Glomerular visceral epithelial cell (primary cell): ENCODE results near the gene PES1.
A peak's percentile ranks its signal among the peaks of the same experiment; 100 is the strongest.
"Not testable (repeated sequence)": the region's sequence is repeated elsewhere in the genome, so short reads cannot be mapped to it uniquely, and the experiment has no call there.

ENCODE experiments used
- DNase-seq: peaks from one replicate; pipeline ENCODE4 v3.0.0-alpha.2; 2016; ENCODE audit errors: extremely low spot score

Gene PES1

GRCh38 chr22:30575859-30576258 lies 15.9 kb downstream of the PES1 start:
- no peak for DNase-seq

GRCh38 chr22:30574997-30575671 lies 16.6 kb downstream of the PES1 start:
- no peak for DNase-seq

GRCh38 chr22:30574095-30574981 lies 17.4 kb downstream of the PES1 start, which contains the start of gene GAL3ST1:
TSS of gene GAL3ST1 (minus strand) at chr22:30574665. CDS start at chr22:30557392, 17,273 bp downstream.
- peak; percentile 45 for DNase-seq

- no peak for DNase-seq
These were observed 18.1 kb downstream of the PES1 start for GRCh38 chr22:30573594-30574094.

GRCh38 chr22:30572840-30573593 lies 18.7 kb downstream of the PES1 start:
- peak; percentile 32 for DNase-seq

GRCh38 chr22:30572210-30572609 lies 19.5 kb downstream of the PES1 start:
- no peak for DNase-seq

GRCh38 chr22:30569674-30570202 lies 22.0 kb downstream of the PES1 start:
- DNase-seq: no peak

- no peak for DNase-seq
These were observed 23.4 kb downstream of the PES1 start for GRCh38 chr22:30568137-30568805.

GRCh38 chr22:30567277-30567676 lies 24.4 kb downstream of the PES1 start:
- DNase-seq: not testable (repeated sequence)

- peak; percentile 31 for DNase-seq
These were observed 25.6 kb downstream of the PES1 start for GRCh38 chr22:30566125-30566524.

- DNase-seq: no peak
These were observed 26.4 kb downstream of the PES1 start for GRCh38 chr22:30565341-30565740.

- no peak for DNase-seq
These were observed 27.0 kb downstream of the PES1 start for GRCh38 chr22:30564761-30565119.

GRCh38 chr22:30564045-30564760 lies 27.5 kb downstream of the PES1 start:
- DNase-seq: no peak

GRCh38 chr22:30562366-30562765 lies 29.3 kb downstream of the PES1 start:
- peak; percentile 68 for DNase-seq

- no peak for DNase-seq
These were observed 30.1 kb downstream of the PES1 start for GRCh38 chr22:30561402-30562189.

GRCh38 chr22:30560643-30561202 lies 31.0 kb downstream of the PES1 start:
- DNase-seq: not testable (repeated sequence)

- DNase-seq: no peak
These were observed 31.8 kb downstream of the PES1 start for GRCh38 chr22:30559889-30560288.

GRCh38 chr22:30557243-30557642 lies 34.5 kb downstream of the PES1 start:
- DNase-seq: no peak

GRCh38 chr22:30556388-30556787 lies 35.3 kb downstream of the PES1 start:
- DNase-seq: no peak
